GM18907 (cell line): ENCODE results near the gene MTUS2.
A peak's percentile ranks its signal among the peaks of the same experiment; 100 is the strongest.
"Not testable (repeated sequence)": the region's sequence is repeated elsewhere in the genome, so short reads cannot be mapped to it uniquely, and the experiment has no call there.

Experiments used
- ATAC-seq: cut with Tn5 transposase; IDR thresholded peaks from one replicate; pipeline ENCODE4 v1.9.1; 2021; ENCODE audit warnings: mild to moderate bottlenecking, moderate library complexity; ENCODE audit not compliant: unreplicated experiment

The MTUS2 gene

GRCh38 chr13:29154390-29154789 lies 334.3 kb downstream of the MTUS2 start:
- no peak for ATAC-seq

GRCh38 chr13:29156136-29156535 lies 336.0 kb downstream of the MTUS2 start:
- no peak for ATAC-seq

- ATAC-seq: no peak
Measured at GRCh38 chr13:29159871-29160270, 339.7 kb downstream of the MTUS2 start.

GRCh38 chr13:29160862-29161261 lies 340.7 kb downstream of the MTUS2 start:
- no peak for ATAC-seq

GRCh38 chr13:29161676-29162075 lies 341.5 kb downstream of the MTUS2 start:
- no peak for ATAC-seq

- ATAC-seq: no peak
Measured at GRCh38 chr13:29162638-29163235, 342.6 kb downstream of the MTUS2 start.

GRCh38 chr13:29164116-29164515 lies 344.0 kb downstream of the MTUS2 start:
- no peak for ATAC-seq

- no peak for ATAC-seq
Measured at GRCh38 chr13:29165216-29165615, 345.1 kb downstream of the MTUS2 start.

GRCh38 chr13:29165840-29166239 lies 345.7 kb downstream of the MTUS2 start:
- ATAC-seq: no peak

GRCh38 chr13:29170436-29171082 lies 350.4 kb downstream of the MTUS2 start:
- no peak for ATAC-seq

- ATAC-seq: no peak
Measured at GRCh38 chr13:29171244-29171643, 351.1 kb downstream of the MTUS2 start.

GRCh38 chr13:29174093-29174492 lies 354.0 kb downstream of the MTUS2 start:
- no peak for ATAC-seq

- no peak for ATAC-seq
Measured at GRCh38 chr13:29175250-29175873, 355.2 kb downstream of the MTUS2 start.

- ATAC-seq: no peak
Measured at GRCh38 chr13:29180055-29180454, 359.9 kb downstream of the MTUS2 start.

GRCh38 chr13:29182216-29182615 lies 362.1 kb downstream of the MTUS2 start:
- no peak for ATAC-seq

- ATAC-seq: no peak
Measured at GRCh38 chr13:29185926-29186325, 365.8 kb downstream of the MTUS2 start.

- no peak for ATAC-seq
Measured at GRCh38 chr13:29187584-29187983, 367.4 kb downstream of the MTUS2 start.

- no peak for ATAC-seq
Measured at GRCh38 chr13:29190298-29190697, 370.2 kb downstream of the MTUS2 start.

GRCh38 chr13:29193083-29193482 lies 372.9 kb downstream of the MTUS2 start:
- ATAC-seq: no peak

GRCh38 chr13:29195456-29195855 lies 375.3 kb downstream of the MTUS2 start:
- no peak for ATAC-seq

- peak; percentile 96 for ATAC-seq
Measured at GRCh38 chr13:29196409-29197074, 376.4 kb downstream of the MTUS2 start.

- not testable (repeated sequence) for ATAC-seq
Measured at GRCh38 chr13:29202753-29203152, 382.6 kb downstream of the MTUS2 start.
